A204.1 (cell line): ENCODE data around the gene RASL12.
"Not testable (repeated sequence)": the region's sequence is repeated elsewhere in the genome, so short reads cannot be mapped to it uniquely, and the experiment has no call there.

Experiments used
- FAIRE-seq: peaks from 2 replicates; lab custom pipeline; 2012; peaks lifted over from hg19 to GRCh38; lab: Jason Lieb, UNC

RASL12 gene

GRCh38 chr15:65055201-65055870, 12.5 kb downstream of the RASL12 start:
- FAIRE-seq: no peak

GRCh38 chr15:65054333-65055200, 13.2 kb downstream of the RASL12 start:
- FAIRE-seq: no peak

- FAIRE-seq: no peak
Measured at GRCh38 chr15:65052956-65053355, 14.8 kb downstream of the RASL12 start.

- FAIRE-seq: no peak
Measured at GRCh38 chr15:65051266-65051665, 16.5 kb downstream of the RASL12 start.

- no peak for FAIRE-seq
Measured at GRCh38 chr15:65050270-65050669, 17.5 kb downstream of the RASL12 start.

- FAIRE-seq: no peak
Measured at GRCh38 chr15:65049418-65049840, 18.4 kb downstream of the RASL12 start.

- no peak for FAIRE-seq
Measured at GRCh38 chr15:65048241-65048640, 19.6 kb downstream of the RASL12 start.

GRCh38 chr15:65044724-65045481, 22.9 kb downstream of the RASL12 start, which contains the start of gene SLC51B:
SLC51B (plus strand) TSS chr15:65045387; CDS start chr15:65050005, 4,618 bp downstream.
- no peak for FAIRE-seq

GRCh38 chr15:65044218-65044617, 23.6 kb downstream of the RASL12 start:
- not testable (repeated sequence) for FAIRE-seq

GRCh38 chr15:65042776-65043327, 24.9 kb downstream of the RASL12 start:
- FAIRE-seq: no peak

GRCh38 chr15:65041787-65042186, 26.0 kb downstream of the RASL12 start:
- FAIRE-seq: no peak

GRCh38 chr15:65040461-65040860, 27.3 kb downstream of the RASL12 start:
- FAIRE-seq: no peak

GRCh38 chr15:65038836-65039235, 29.0 kb downstream of the RASL12 start:
- no peak for FAIRE-seq

- FAIRE-seq: no peak
Measured at GRCh38 chr15:65038428-65038827, 29.4 kb downstream of the RASL12 start.

- no peak for FAIRE-seq
Measured at GRCh38 chr15:65037309-65037708, 30.5 kb downstream of the RASL12 start.

GRCh38 chr15:65034719-65035118, 33.1 kb downstream of the RASL12 start:
- no peak for FAIRE-seq

GRCh38 chr15:65033659-65034269, 34.0 kb downstream of the RASL12 start:
- FAIRE-seq: no peak

- FAIRE-seq: peak; percentile 14
Measured at GRCh38 chr15:65032801-65033537, 34.8 kb downstream of the RASL12 start.

GRCh38 chr15:65029736-65030208, 38.0 kb downstream of the RASL12 start:
- no peak for FAIRE-seq

- no peak for FAIRE-seq
Measured at GRCh38 chr15:65028921-65029735, 38.7 kb downstream of the RASL12 start, which contains the start of gene MTFMT. MTFMT (minus strand) TSS chr15:65029639; CDS start chr15:65029613, 26 bp downstream.
